Stimulated activated CD8-positive, alpha-beta memory T cell treated with anti-CD3 and anti-CD28 coated beads, Interleukin-4, amount 100 ng/mL, for 24 hours (primary cell): Measurements from ENCODE around the gene PAK6.

Source experiments
- DNase-seq: peaks from one replicate; pipeline ENCODE4 v3.0.0-alpha.2; 2020; ENCODE audit warnings: low read depth

The PAK6 gene

DNA sequence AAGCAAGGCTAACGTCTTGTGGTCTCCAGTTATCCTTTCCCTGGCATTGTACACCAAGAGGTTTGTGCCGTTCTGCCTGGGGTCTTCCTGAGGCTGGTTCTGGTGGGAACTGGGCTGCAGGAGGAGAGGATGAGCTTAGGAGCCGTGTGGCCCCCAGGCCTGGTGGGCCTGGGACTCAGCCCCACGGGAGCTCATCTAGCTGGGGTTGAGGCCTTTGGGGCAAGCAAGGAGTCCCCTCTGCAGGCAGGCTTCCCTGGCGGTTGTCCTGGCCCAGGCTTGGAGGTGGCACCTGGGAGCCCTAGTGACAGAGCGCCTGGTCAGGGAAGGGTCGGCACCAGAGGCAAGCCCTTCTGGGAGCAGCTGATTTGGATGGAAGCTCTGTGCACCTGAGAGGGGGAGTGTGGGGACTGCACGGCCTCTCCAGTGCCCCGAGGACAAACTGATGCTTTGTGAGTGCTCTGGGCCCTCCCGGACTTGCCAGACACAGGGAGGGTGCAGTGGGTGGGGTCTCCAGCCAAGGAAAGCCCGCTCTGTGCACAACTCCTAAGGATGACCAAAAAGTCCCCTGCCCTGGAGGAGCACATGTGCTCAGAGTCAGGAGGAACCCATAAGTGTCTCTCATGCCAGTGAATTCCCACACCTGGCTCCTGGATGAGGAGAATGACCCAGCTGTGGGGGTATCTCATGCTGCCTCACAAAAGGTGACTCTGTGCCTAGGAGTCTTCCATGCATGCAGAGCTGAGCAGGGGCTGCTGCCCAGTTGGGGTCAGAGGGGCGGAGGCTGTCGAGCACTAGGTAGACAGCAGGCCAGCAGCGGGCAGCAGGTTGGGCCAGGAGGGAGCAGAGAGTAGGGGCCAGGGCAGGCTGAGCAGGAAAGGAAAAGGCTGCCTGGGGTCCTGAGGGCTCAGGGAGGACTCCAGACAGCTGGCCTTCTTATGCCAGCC lies 2.7 kb downstream of the PAK6 start:
- no peak for DNase-seq

- DNase-seq = no peak
Measured at GRCh38 chr15:40242213-40242599, 3.3 kb downstream of the PAK6 start.

- no peak for DNase-seq
Measured at GRCh38 chr15:40242601-40243000, 3.7 kb downstream of the PAK6 start.

DNA sequence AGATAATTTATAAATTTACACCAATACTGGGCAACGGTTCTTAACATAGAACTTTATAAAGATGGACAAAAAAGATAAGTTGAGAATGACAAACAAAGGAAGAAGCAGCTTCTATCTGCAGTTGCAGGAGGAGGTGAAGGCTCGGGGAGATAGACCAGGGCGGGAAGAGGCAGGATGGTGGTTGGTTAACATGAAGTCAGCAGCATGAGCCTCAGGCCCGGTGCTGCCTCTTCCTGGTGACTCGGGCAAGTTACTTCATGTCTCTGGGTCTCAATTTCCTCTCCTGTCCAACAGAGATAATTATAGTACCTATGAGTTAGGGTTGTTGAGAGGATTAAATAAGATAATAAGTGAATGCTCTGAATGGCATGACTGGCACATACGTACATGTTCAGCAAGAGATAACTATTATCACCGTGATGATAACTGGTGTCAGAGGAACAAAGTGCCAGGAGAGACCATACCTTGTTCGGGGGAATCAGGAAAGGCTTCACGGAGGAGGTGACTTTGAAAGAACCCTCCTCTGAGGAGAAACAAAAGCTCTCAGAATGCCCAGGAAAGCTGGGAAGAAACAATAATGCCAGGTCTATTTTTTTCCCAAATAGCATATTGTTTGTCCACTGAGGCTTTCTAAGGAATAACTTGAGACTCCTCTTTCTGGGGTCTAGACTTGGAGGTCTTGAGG lies 4.4 kb downstream of the PAK6 start:
- no peak for DNase-seq

- DNase-seq = no peak
Measured at GRCh38 chr15:40244961-40245523, 6.2 kb downstream of the PAK6 start.

DNA sequence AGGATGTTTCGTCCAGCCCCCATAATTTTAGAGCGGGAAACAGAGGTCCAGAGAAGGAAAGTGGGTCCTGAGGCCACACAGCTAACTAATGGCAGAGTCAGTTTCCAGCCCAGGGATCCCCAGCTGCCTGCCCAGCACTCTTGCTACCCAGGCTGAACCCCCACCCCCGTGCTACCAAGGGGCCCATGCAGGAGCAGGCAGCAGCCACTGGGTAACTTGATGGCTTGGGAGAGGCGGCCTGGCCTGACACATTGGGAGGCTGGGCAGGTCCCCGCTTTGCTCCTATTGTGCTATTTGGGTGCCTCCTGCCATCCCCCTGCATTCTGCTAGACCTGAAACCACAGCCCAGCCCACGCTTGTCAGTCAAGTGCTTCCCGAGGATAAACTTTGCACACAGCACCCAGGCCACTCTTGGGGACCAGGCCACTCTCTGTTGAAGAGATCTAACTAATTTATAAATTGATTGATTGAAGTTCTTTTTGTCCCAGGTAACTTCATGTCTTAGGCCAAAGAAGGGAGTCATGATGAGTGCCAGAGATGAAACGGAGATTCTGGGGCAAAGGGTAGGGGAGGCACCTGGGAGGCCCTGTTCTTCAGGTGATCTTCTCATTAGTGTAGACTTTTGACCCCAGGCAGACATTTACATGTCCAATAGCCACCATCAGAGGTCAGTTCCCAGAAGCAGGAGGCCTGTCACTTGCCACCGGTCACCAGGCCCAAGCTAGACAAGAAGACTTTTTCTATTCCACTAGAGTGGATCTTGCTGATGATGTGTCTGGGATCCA lies 7.0 kb downstream of the PAK6 start:
- DNase-seq = no peak

DNA sequence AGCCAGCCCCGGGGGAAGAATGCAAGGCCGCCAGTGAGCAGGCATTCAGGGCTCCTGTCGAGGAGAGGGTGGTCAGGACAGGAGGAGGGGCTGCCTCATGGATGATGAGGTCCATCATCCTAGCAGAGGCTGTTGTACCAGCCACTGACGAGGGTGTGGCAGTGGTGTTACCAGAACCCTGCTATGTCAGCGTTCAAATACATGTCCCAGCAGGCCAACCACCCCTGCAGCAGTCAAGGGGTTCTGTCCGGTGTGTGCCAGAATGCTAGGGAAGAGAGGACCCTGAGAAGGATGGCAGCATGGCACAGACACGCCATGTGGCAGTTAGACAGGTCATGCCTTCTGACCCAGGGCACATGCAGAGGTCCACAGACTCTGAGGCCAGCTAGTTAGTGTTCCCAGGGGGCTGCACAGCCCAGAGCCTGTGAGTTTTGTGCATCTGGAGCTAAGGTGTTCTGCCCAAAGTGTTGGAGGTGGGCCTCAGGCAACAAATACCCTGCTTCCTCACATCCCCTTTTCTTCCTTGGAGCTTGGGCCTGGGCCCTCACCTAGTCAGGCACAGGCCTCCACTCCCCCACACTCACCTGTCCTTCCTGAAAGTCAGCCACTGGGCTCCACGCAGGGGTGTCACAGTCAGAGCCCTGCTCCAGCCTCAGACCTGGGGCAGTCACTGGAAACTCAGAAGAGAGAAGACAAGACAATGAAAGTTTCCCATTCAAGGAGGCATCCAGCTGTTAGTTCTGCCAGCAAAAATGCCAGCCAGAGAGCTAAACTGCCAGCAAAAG lies 7.8 kb downstream of the PAK6 start:
- DNase-seq = no peak

DNA sequence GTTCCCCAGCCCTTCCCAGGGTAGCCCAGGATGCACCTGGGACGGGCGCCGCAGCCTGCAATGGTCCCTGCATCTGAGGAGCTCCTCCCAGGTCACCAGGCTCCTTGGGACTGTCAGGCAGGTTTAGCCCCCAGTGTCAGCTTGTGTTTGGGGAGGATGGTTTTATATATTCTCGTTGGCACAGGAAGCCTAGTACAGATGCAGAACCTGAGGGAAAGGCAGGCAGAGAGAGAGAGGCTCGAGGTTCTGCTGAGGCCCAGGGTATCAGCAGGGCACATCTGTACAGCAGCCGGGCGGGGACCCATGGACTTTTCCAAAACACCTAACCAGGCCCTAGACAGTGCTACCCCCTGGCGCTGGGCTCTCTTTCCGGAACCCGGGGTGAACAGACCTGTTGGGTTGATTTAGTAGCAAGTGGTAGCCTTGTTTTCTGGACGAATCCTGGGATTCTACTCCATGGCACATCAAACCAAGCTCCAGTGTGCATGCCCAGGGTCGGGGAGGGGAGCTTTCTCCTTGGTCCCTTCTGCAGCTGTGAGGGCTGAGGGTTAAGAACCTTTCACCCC lies 8.6 kb downstream of the PAK6 start:
- DNase-seq = no peak

DNA sequence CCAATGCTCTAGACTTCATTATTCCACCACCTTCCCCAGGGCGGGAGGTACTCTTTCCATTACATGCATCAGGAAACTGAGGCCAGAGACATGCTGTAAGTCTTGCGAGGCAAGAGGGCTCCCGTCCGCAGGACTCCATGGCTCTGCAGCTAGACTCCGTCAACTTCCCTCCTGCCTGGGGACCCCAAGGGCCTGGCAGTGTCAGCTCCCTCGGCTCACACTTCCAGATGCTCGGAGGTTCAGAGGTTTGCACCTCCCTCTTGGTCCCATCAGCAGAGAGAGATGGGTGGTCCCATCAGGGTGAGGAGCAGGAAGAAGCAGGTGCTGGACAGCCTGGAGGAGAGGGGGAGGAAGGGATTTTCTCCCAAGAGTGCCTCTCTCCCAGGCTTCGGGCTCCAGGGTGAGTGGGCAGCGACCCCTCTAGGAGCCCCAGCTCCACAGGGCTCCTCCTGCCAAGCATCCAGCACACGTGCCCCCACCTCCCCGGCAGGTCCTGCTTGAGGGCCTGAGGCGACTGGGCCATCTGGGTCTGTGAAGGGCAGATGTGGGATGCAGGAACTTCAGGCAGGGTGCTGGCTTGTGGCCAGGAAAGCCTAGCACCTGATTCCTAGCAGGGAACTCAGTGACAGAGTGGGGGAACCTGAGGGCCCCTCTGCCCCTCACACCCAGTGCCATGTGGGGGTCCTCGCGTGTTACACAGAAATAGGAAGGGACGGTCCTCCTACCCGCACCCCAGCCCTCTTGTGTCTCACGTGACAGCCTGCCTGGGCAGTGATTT lies 9.3 kb downstream of the PAK6 start:
- no peak for DNase-seq

DNA sequence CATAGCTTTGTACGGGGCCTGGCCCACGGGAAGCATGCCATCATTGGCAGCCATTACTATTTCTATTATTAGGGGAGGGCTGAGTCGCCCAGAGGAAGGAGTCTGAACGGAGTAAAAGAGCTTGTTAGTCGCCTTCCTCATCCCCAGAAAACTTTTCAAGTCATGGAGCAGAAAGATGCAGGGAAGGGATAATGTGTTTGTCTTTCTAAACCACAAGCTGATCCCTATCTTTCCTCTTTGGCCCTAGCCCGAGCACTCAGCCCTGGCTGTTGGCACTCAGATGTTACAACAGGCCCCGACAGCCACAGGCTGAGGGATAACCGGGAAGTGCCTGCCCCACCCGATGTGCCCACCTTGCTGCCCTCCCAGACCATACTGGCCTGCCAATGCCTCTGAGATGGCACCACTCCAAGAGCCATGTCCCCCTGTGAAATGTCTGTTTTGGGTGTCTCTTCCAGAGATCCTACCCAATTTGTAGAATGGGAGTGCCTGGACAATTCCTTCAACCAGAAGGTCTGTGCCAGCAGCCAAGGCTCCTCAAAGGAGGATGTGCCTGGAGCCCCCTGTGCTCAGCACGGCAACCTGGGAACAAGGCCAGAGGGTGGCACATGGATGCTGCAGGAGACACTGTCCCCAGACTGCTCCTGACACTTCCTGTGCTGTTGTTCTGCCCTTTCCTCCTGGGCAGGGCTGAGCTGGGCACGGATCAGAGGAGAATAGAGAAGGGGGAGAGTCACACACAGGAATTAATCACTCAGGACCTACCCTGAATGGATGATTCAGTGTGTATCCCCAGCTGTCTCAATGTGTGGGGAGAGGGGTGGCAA lies 10.8 kb downstream of the PAK6 start:
- no peak for DNase-seq

- DNase-seq = no peak
Measured at GRCh38 chr15:40250304-40250656, 11.4 kb downstream of the PAK6 start.

GRCh38 chr15:40250771-40251483 lies 12.1 kb downstream of the PAK6 start:
- no peak for DNase-seq

- DNase-seq = no peak
Measured at GRCh38 chr15:40251486-40252140, 12.8 kb downstream of the PAK6 start.

DNA sequence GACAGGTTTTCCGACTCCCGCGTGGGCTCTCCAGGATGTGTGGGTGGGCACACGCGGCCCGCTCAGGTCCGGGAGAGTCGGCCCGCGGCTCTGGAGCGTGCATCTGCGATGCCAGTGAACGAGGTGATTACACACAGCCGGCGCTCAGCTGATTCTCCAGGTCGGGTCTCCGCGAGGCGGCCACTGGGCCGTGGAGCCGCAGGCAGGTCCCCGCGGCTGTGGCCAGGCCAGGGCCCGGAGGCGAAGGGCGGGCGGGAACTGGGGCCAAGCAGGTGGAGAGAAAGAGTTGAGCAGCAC lies 13.2 kb downstream of the PAK6 start:
- DNase-seq = no peak

DNA sequence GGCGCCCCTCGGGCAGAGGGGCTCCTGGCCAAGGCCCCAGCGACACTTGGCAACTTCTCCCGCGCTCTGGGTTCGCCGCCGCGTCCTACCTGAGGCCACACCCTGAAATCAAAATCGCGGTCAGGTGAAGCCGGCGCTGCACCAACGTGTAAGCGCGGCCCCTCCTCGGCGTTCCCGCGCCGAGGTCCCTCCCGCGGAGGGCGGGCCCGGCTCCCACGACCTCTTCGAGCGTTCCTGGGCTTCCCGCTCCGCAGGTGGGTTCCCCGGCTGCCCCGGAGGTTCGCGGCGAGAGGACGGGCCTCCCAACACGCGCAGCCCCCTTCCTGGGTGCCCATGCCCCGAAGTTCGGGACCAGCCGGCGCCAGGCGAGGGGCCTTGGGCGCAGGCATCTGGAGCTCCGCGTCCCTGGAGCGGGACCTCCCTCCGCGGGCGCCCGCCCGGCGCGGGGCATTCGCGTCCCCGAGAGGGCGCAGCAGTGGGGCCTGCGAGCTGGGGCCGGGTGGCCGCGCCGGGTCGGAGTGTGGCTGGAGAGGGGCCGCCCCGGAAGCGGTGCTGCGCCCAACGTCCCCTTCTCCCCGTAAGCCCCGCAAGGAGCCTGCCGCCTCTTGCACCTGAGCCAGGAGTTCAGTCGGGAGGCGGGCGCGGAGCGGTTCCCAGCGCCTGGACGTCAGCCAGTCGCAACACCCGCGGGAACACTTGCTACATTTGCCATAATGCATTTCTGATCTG lies 13.7 kb downstream of the PAK6 start:
- no peak for DNase-seq

- DNase-seq = no peak
Measured at GRCh38 chr15:40253167-40253790, 14.4 kb downstream of the PAK6 start.

- DNase-seq = no peak
Measured at GRCh38 chr15:40254452-40254851, 15.6 kb downstream of the PAK6 start.
